ENCODE measurements around the gene CNRIP1. TPM values are rescaled to one million over a fixed set of nuclear protein-coding genes. Genes with fewer than 3 reads are reported as not detected.
A peak's percentile ranks its signal among the peaks of the same experiment; 100 is the strongest.

The CNRIP1 gene
- total RNA-seq, 5 donors from 2014 or later (not counting 1 experiment from before 2014, with no cell fraction given): 0.53 to 0.63 (median 0.59) TPM; not detected in 2

DNA sequence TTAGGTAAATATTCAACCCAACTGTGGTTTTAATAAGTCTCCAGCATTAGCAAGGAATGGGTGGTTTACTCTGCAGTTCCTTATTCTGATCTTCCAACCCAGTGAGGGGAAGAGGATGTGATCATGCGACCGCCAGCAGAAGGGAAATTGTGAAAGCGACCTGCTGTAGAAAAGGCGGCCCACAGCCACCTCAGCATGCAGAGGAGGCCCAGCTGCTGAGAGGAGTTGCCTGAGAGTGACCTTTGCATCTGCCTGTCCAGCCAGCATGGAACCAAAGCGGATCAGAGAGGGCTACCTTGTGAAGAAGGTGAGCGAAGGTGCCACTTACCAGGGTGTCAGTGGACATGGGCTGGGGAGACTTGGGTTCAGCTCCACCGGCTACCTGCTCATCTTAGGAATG, 45.3 kb upstream of the CNRIP1 start, which contains the start of gene PLEK:
TSS of gene PLEK (plus strand) at position 196 of the 400 bp plus-strand sequence. CDS start at position 266, 70 bp downstream.
- 48% methylated on average over 7 of the region's 7 CpGs for WGBS (ENCODE audit: insufficient coverage)
- peaks cover 0 to 15% of the 10 kb centered on the region in 2 experiments for H3K4me1 ChIP-seq (ENCODE audit: control insufficient read depth in 1 of 2, extremely low read depth in 1 of 2, insufficient read depth in 2 of 2, low read length in 2 of 2)
- H3K36me3 ChIP-seq (ENCODE audit: control insufficient read depth in 2 of 2, extremely low read depth in 1 of 2, insufficient read depth in 1 of 2, low read length in 1 of 2): no peaks in the 10 kb centered on the region
- no peaks in the 10 kb centered on the region for H3K9me3 ChIP-seq
- peak within 1 kb of the TSS; percentile 73 to 83 (median 77) for H3K4me3 Mint-ChIP-seq
- H3K27ac ChIP-seq (ENCODE audit: low read length): peak within 1 kb of the TSS; percentile 53
- ChIA-PET POLR2A (no interaction called here), CTCF (interaction anchor here in 1 of 2 donors (0.9 kb wide), 1 partner anchor 14 kb away, joined by 3 read pairs; no protein-coding TSS in a partner anchor)
- H3K9me3 Mint-ChIP-seq: peaks cover 0 to 6% (median 5%) of the 10 kb centered on the region in 3 donors
- H3K27ac Mint-ChIP-seq: peak within 1 kb of the TSS; percentile 66 to 88
- H3K4me3 ChIP-seq (ENCODE audit: control insufficient read depth in 1 of 2, extremely low read depth in 1 of 2, low read length in 1 of 2): peak within 1 kb of the TSS in 1 of 2 donors; percentile 53
- DNase-seq (peak in 25 of 35 experiments; percentile 7 to 55 (median 23)), ATAC-seq (replicated peaks in 1 of 4) (peak in 2 of 4 experiments; percentile 52)
- H3K27me3 ChIP-seq (replicated peaks in 1 of 2; ENCODE audit: control insufficient read depth in 2 of 2, extremely low read depth in 1 of 2, insufficient read depth in 2 of 2, low read length in 1 of 2): no peaks in the 10 kb centered on the region
- H3K4me1 Mint-ChIP-seq: peaks cover 13 to 48% (median 16%) of the 10 kb centered on the region in 3 donors
- H3K27me3 Mint-ChIP-seq: peaks cover 0 to 4% of the 10 kb centered on the region in 2 donors
- H3K36me3 Mint-ChIP-seq: peaks cover 2% of the 10 kb centered on the region

DNA sequence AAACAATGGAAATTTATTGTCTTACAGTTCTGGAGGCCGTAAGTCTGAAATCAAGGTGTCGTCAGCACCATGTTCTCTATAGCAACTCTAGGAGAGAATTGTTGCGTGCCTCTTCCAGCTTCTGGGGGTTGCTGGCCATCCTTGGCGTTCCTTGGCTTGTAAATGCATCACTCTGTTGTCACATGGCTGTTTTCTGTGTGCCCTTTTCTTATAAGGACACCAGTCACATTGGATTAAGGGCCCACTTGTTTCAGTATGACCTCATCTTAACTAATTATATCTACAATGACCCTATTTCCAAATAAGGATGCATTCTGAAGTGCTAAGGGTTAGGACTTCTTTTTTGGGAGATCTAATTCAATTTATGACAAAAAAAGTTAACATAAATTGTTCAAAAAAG, 44.0 kb upstream of the CNRIP1 start:
- WGBS (ENCODE audit: insufficient coverage): 94% methylated on average over 4 of the region's 4 CpGs
- Histone ChIP-seq H3K36me3 (ENCODE audit: control insufficient read depth in 2 of 2, extremely low read depth in 1 of 2, insufficient read depth in 1 of 2, low read length in 1 of 2) (no peaks in the 10 kb centered on the region), H3K4me3 (ENCODE audit: control insufficient read depth in 1 of 2, extremely low read depth in 1 of 2, low read length in 1 of 2) (no peak overlapping the region), H3K27me3 (replicated peaks in 1 of 2; ENCODE audit: control insufficient read depth in 2 of 2, extremely low read depth in 1 of 2, insufficient read depth in 2 of 2, low read length in 1 of 2) (no peaks in the 10 kb centered on the region), H3K27ac (ENCODE audit: low read length) (peak overlapping the region; percentile 53), H3K4me1 (ENCODE audit: control insufficient read depth in 1 of 2, extremely low read depth in 1 of 2, insufficient read depth in 2 of 2, low read length in 2 of 2) (peaks cover 0 to 13% of the 10 kb centered on the region in 2 experiments), H3K9me3 (no peaks in the 10 kb centered on the region)
- Mint-ChIP-seq H3K27me3 (peaks cover 0 to 4% of the 10 kb centered on the region in 2 donors), H3K4me1 (peaks cover 13 to 44% (median 16%) of the 10 kb centered on the region in 3 donors), H3K9me3 (peaks cover 0 to 2% (median 2%) of the 10 kb centered on the region in 3 donors), H3K36me3 (peaks cover 2% of the 10 kb centered on the region), H3K4me3 (no peak overlapping the region), H3K27ac (peak overlapping the region; percentile 24 to 88)
- ChIA-PET POLR2A (no interaction called here), CTCF (interaction anchor here in 1 of 2 donors (1.3 kb wide), 2 partner anchors 78 to 100 kb away, joined by 4 to 5 read pairs; no protein-coding TSS in a partner anchor)
- DNase-seq (no peak), ATAC-seq (replicated peaks in 1 of 4) (no peak)

DNA sequence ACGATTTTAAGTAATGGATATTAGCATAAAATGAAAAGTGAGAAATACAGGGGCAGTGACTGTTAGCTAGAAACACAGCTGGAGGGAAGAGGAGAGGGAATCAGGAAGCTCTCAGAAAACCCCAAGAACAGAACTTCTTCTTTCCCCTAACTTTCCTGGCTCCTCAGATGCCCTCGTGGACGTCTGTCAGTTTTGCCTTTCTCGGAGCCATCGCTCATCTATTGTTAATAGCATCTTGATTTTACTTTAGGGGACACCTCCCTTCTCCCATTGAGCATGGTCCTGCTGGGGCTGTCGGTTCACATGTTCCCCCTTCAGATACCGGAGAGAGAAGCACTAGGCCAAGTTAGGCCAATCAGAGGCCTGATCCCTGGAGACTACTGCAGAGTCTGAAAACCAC, 43.0 kb upstream of the CNRIP1 start:
- no peaks in the 10 kb centered on the region for H3K27me3 ChIP-seq (replicated peaks in 1 of 2; ENCODE audit: control insufficient read depth in 2 of 2, extremely low read depth in 1 of 2, insufficient read depth in 2 of 2, low read length in 1 of 2)
- Mint-ChIP-seq H3K4me3 (peak overlapping the region in 1 of 3 donors; percentile 31), H3K27ac (peak overlapping the region in 1 of 2 donors; percentile 6), H3K9me3 (no peaks in the 10 kb centered on the region), H3K4me1 (peaks cover 13 to 35% (median 16%) of the 10 kb centered on the region in 3 donors), H3K27me3 (peaks cover 0 to 4% of the 10 kb centered on the region in 2 donors), H3K36me3 (no peaks in the 10 kb centered on the region)
- H3K36me3 ChIP-seq (ENCODE audit: control insufficient read depth in 2 of 2, extremely low read depth in 1 of 2, insufficient read depth in 1 of 2, low read length in 1 of 2): no peaks in the 10 kb centered on the region
- peak overlapping the region; percentile 53 for H3K27ac ChIP-seq (ENCODE audit: low read length)
- ChIA-PET CTCF (interaction anchor here in 1 of 2 donors (1.3 kb wide), 2 partner anchors 79 to 101 kb away, joined by 4 to 5 read pairs; no protein-coding TSS in a partner anchor), POLR2A (no interaction called here)
- 84% methylated on average over 4 of the region's 7 CpGs for WGBS (ENCODE audit: insufficient coverage)
- H3K4me1 ChIP-seq (ENCODE audit: control insufficient read depth in 1 of 2, extremely low read depth in 1 of 2, insufficient read depth in 2 of 2, low read length in 2 of 2): peaks cover 0 to 13% of the 10 kb centered on the region in 2 experiments
- no peak for ATAC-seq (replicated peaks in 1 of 4)
- no peak overlapping the region for H3K4me3 ChIP-seq (ENCODE audit: control insufficient read depth in 1 of 2, extremely low read depth in 1 of 2, low read length in 1 of 2)
- no peak for DNase-seq
- no peaks in the 10 kb centered on the region for H3K9me3 ChIP-seq

DNA sequence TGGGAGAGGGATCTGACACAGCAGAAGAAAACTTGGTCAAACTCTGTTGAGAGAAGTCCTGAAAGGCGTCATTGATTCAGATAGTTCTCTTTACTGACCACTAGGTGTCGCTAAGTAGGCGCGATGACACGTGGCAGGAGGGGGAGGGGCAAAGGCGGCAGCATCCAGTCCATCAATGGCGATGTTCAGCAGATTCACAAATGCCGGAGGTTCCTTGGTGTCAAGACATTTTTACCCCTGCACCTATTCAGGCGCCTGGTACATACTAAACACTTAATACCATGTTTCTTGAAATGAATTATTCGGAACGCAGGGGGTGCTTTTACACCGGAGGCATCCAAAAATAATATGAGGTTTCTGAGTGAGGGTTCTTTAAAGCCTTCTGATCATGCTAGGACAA, 42.3 kb upstream of the CNRIP1 start:
- Histone ChIP-seq H3K27me3 (replicated peaks in 1 of 2; ENCODE audit: control insufficient read depth in 2 of 2, extremely low read depth in 1 of 2, insufficient read depth in 2 of 2, low read length in 1 of 2) (no peaks in the 10 kb centered on the region), H3K9me3 (no peaks in the 10 kb centered on the region), H3K36me3 (ENCODE audit: control insufficient read depth in 2 of 2, extremely low read depth in 1 of 2, insufficient read depth in 1 of 2, low read length in 1 of 2) (no peaks in the 10 kb centered on the region), H3K27ac (ENCODE audit: low read length) (peak overlapping the region; percentile 53), H3K4me1 (ENCODE audit: control insufficient read depth in 1 of 2, extremely low read depth in 1 of 2, insufficient read depth in 2 of 2, low read length in 2 of 2) (peaks cover 0 to 15% of the 10 kb centered on the region in 2 experiments), H3K4me3 (ENCODE audit: control insufficient read depth in 1 of 2, extremely low read depth in 1 of 2, low read length in 1 of 2) (peak overlapping the region in 1 of 2 donors; percentile 19)
- POLR2A ChIA-PET: no interaction called here
- DNase-seq (peak; percentile 53 to 92 (median 74)), ATAC-seq (replicated peaks in 1 of 4) (peak; percentile 87 to 95 (median 90))
- CTCF ChIA-PET: interaction anchor here in 1 of 2 donors (1.3 kb wide), 1 partner anchor 80 kb away, joined by 5 read pairs; no protein-coding TSS in a partner anchor
- Mint-ChIP-seq H3K4me1 (peaks cover 13 to 30% (median 16%) of the 10 kb centered on the region in 3 donors), H3K9me3 (no peaks in the 10 kb centered on the region), H3K27me3 (peaks cover 0 to 4% of the 10 kb centered on the region in 2 donors), H3K27ac (peak overlapping the region; percentile 5 to 19), H3K4me3 (peak overlapping the region; percentile 45 to 73 (median 45)), H3K36me3 (no peaks in the 10 kb centered on the region)
- no CpG with 5 or more reads among the region's 12 CpGs for WGBS (ENCODE audit: insufficient coverage)

DNA sequence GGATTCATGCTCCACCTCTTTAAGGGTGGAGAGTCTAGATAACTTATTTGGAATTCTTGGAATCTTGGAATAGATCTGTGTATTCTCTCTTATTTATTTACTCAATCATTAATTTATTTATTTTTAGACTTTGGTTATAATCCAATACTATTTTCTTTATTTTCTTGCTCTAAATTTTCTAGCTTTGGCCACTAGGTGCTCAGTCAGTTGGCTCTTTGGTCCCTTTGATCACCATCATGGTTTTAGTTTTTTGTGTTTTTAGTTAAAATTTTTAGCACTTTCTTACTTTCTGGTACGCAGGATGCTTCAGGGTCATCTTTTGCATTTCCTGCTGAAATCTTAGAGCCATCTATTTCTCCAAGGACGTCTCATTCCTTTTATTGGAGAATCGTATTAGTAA, 40.1 kb upstream of the CNRIP1 start:
- Mint-ChIP-seq H3K27me3 (peaks cover 0 to 4% of the 10 kb centered on the region in 2 donors), H3K36me3 (no peaks in the 10 kb centered on the region), H3K4me1 (peaks cover 12 to 28% (median 13%) of the 10 kb centered on the region in 3 donors), H3K4me3 (no peak overlapping the region), H3K9me3 (no peaks in the 10 kb centered on the region), H3K27ac (no peak overlapping the region)
- Histone ChIP-seq H3K36me3 (ENCODE audit: control insufficient read depth in 2 of 2, extremely low read depth in 1 of 2, insufficient read depth in 1 of 2, low read length in 1 of 2) (no peaks in the 10 kb centered on the region), H3K27me3 (replicated peaks in 1 of 2; ENCODE audit: control insufficient read depth in 2 of 2, extremely low read depth in 1 of 2, insufficient read depth in 2 of 2, low read length in 1 of 2) (no peaks in the 10 kb centered on the region), H3K27ac (ENCODE audit: low read length) (no peak overlapping the region), H3K4me1 (ENCODE audit: control insufficient read depth in 1 of 2, extremely low read depth in 1 of 2, insufficient read depth in 2 of 2, low read length in 2 of 2) (peaks cover 0 to 15% of the 10 kb centered on the region in 2 experiments), H3K9me3 (no peaks in the 10 kb centered on the region), H3K4me3 (ENCODE audit: control insufficient read depth in 1 of 2, extremely low read depth in 1 of 2, low read length in 1 of 2) (no peak overlapping the region)
- no CpG with 5 or more reads among the region's 3 CpGs for WGBS (ENCODE audit: insufficient coverage)
- CTCF ChIA-PET: interaction anchor here (0.6 to 2.2 kb wide), 3 partner anchors 81 to 224 kb away, joined by 3 to 16 read pairs (median 9); no protein-coding TSS in a partner anchor
- DNase-seq (no peak), ATAC-seq (replicated peaks in 1 of 4) (no peak)
- POLR2A ChIA-PET: no interaction called here

DNA sequence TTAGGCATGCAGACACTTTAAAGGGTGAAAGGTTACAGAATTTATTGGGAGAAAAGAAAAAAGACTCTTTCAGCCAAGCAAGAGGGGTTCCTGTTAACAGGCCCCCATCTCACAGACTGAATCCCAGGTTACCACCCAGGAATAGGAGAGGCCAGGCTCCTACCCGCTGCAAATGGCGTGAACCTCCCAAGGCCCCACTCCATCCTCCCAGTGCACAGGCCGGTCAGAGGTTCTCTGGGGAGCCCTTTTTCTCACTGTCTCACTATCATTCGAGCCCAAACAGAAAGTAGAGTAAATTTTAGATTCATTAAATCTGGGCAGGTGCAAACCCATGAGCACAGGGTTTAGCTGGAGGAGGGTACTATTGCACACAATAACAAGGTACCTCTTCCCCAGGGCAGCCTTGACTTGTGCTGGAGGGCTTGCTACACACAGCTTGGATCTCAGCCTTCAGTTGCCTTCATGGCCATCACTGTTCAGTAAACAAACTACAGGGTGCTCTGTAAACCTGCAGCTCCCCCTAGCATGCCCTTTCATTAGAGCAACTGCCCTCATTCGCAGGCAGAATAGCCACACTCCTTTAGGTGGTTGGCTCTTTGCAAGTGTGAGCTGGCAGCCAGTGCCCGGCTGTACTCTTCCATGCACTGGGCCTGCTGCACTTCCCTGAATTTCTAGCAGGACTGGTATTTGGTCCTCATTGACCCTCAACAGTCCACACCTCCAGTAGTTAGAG, 38.0 kb upstream of the CNRIP1 start:
- peak in 1 of 4 experiments; percentile 32 for ATAC-seq (replicated peaks in 1 of 4)

More for the DNA sequence above, 38.0 kb upstream of the CNRIP1 start:
- Mint-ChIP-seq H3K4me1 (peaks cover 10 to 11% (median 10%) of the 10 kb centered on the region in 3 donors), H3K27me3 (no peaks in the 10 kb centered on the region), H3K9me3 (no peaks in the 10 kb centered on the region), H3K4me3 (no peak overlapping the region), H3K27ac (no peak overlapping the region), H3K36me3 (no peaks in the 10 kb centered on the region)
- Histone ChIP-seq H3K9me3 (no peaks in the 10 kb centered on the region), H3K27ac (ENCODE audit: low read length) (no peak overlapping the region), H3K4me1 (ENCODE audit: control insufficient read depth in 1 of 2, extremely low read depth in 1 of 2, insufficient read depth in 2 of 2, low read length in 2 of 2) (peaks cover 0 to 6% of the 10 kb centered on the region in 2 experiments), H3K36me3 (ENCODE audit: control insufficient read depth in 2 of 2, extremely low read depth in 1 of 2, insufficient read depth in 1 of 2, low read length in 1 of 2) (no peaks in the 10 kb centered on the region), H3K4me3 (ENCODE audit: control insufficient read depth in 1 of 2, extremely low read depth in 1 of 2, low read length in 1 of 2) (no peak overlapping the region), H3K27me3 (replicated peaks in 1 of 2; ENCODE audit: control insufficient read depth in 2 of 2, extremely low read depth in 1 of 2, insufficient read depth in 2 of 2, low read length in 1 of 2) (no peaks in the 10 kb centered on the region)
- peak in 2 of 35 experiments; percentile 8 to 39 for DNase-seq
- POLR2A ChIA-PET: no interaction called here
- CTCF ChIA-PET: interaction anchor here (0.6 to 1.0 kb wide), 4 partner anchors 14 to 582 kb away, joined by 3 read pairs; no protein-coding TSS in a partner anchor
- 60% methylated on average over 2 of the region's 6 CpGs for WGBS (ENCODE audit: insufficient coverage)
